Fibroblast of peridontal ligament (primary cell): Measurements from ENCODE around the gene THYN1.
A peak's percentile ranks its signal among the peaks of the same experiment; 100 is the strongest.

ENCODE experiments used
- DNase-seq: peaks from one replicate; pipeline ENCODE4 v3.0.0-alpha.2; 2010; ENCODE audit errors: extremely low read depth

Gene THYN1

GRCh38 chr11:134248910-134249480 lies 4.2 kb downstream of the THYN1 start:
- peak; percentile 19 for DNase-seq

DNA sequence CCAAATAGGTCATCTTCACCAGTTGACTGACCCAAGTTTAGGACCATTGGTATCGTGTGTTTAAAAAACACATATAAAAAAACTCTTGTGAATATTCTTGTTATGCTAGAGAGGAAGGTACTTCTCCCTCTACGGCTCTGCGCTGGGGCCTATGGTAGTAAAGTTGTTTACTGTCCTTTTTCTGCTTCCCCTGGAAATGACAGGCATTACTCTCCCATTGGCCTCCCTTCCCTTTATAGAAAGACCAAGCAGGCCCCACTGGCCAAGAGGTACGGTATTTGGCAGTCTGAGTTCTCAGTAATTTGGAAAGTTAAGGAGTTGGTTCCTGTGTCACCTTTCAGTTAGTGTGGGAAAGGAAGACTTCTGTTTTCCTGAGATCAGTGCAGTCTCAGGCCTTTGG lies 6.5 kb downstream of the THYN1 start:
- DNase-seq, result no peak

- no peak for DNase-seq
Observed at GRCh38 chr11:134246100-134246499, 7.1 kb downstream of the THYN1 start.

- no peak for DNase-seq
Observed at GRCh38 chr11:134245434-134245833, 7.7 kb downstream of the THYN1 start.

GRCh38 chr11:134244593-134244992 lies 8.6 kb downstream of the THYN1 start:
- peak; percentile 21 for DNase-seq

DNA sequence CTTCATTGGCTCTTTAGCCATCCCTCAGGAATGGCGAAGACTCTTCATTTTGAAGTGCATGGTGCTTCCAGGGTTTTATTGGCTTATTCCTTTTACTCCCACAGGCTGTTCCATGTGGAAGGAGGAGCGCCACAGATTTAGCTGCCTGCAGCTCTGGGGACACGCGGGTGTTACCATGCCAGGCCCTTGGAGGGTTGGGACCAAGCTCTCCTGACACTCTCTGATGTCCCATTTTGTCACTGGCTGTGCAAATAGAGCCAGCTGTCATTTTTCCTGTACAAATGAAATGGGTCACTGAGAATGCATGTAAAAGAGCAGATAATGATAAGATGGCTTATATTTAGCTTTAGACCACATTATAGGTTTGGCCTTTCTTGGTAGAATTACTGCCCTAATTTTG lies 9.2 kb downstream of the THYN1 start:
- DNase-seq, result no peak

GRCh38 chr11:134242376-134242775 lies 10.8 kb downstream of the THYN1 start:
- no peak for DNase-seq

DNA sequence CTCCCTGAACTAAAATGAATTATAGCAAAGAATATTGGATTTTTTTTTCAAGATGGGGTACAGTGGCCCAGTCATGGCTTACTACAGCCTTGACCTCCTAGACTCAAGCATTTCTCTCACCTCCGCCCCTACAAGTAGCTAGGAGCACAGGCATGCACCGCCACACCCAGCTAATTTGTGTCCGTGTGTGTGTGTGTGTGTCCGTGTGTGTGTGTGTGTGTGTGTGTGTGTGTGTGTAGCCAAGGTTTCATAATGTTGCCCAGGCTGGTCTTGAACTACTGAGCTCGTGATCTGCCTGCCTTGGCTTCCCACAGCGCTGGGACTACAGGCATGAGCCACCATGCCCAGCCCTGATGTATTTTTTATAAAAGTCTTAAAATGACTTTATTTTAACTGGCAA lies 12.6 kb downstream of the THYN1 start:
- DNase-seq, result no peak

DNA sequence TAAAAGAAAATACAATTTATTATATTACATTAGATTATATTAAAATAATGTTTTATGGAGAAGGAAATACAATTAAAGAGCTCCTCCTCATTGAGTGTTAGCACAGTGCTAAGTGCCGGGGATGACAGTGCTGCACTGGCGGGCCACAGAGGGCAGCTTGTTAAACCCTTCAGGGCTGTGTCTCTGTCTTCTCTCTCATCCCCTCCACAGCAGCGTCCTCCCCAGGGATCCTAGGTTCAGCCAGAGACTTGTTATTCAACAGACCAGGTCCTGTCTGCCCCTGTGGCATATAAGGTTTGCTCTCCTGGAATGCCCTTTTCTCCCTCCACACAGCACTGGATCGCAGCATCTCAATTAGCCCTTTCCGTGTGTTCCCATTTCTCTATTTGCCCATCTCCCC lies 14.2 kb downstream of the THYN1 start:
- DNase-seq, result no peak

DNA sequence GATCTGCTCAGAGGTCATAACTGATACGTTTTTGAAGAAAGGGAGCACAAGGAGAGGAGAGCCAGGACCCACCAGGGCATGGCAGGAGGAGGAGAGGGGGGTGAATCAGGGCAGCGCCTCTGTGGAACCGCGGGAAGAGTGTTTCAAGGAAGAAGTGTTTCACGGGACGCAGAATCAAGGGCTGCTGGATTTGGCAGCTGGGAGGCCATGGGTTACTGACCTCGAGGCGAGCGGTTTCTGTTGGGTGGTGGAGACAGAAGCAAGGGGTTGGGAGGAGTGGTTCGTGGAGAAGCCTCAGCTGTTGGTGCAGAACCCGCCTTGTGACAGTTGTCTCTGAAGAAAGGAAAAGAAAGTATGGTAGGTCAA lies 15.6 kb downstream of the THYN1 start:
- no peak for DNase-seq

DNA sequence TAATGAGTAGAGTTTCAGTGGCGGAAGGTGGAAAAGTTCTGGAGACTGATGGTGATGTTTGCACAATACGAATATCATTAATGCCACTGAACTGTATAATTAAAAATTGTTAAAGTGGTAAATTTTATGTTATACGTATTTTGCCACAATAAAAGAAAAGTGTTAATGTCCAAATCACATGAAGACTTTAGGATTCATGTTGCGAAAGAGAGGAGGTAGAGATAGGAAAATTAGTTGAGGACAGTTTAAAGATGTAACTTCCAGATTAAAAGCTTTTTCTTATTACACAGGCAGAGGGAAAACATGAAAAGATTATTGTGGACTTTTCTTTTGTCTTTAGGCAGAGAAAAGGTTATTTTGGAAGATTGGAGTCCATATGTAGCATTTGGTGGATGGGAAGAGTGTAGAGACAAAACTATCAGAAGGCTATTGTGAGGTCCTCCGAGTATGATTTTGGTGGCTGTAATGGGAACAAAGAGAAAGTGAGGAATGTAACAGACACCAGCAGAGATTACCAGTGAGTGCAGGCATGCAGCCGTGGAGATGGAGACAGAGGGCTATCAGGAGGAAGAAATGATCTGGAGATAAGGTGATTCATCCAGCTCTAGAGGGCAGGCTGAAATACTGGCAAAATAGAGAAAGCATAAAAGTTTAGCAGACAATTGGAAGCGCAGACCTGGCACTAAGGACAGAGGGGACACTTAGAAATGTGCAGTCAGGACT lies 16.2 kb downstream of the THYN1 start:
- DNase-seq, result no peak

DNA sequence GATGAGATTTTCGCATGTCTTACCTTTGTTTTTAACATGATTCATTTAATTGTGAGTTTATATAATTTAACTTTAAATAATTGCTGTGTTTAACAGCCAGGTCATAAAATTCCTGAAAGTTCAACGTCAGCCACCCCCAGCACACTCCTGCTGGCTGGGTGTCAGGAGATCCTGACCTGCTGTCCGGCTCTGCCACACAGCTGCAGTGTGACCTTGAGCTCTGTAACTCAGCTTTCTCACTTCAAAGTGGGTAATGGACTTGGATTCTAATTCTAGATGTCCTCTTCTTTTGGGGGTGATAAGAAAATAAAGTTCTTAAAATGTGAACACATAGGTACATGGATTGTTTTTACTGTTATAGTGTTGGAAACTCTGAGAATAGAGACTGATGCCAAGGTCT lies 17.8 kb downstream of the THYN1 start:
- no peak for DNase-seq

GRCh38 chr11:134233729-134234179 lies 19.4 kb downstream of the THYN1 start:
- no peak for DNase-seq

DNA sequence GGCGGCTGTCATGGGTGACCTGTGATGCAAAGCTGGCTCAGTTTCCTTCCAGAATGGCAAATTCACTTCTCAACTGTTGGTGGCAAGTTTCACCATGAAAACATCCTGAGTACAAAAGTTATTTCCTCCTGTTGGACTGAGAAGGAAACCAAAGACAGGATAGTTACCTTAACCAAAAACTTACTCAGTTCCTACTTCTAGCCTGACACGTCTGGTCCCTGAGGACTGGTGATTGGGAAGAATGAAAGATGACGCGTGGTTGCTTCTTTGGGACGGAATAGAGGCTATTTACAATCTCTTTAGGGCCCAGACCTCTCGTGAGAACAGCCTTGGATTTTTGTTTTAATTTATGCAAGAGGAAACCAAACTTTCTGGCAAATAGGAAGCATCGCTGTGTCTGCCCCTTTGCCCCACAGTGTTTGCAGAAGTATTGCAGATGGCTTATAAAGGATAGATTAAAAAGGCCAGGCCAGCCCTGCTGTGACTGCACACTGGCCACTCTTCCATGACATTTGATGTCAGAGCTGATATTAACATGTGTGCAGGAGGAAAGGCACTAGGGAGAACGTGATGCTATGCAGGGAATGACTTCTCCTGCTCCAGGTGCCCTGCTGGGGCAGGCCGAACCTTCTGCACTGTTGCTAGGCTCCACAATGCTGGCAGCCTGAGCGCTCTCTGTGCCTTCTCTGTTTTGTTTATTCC lies 21.0 kb downstream of the THYN1 start:
- no peak for DNase-seq

DNA sequence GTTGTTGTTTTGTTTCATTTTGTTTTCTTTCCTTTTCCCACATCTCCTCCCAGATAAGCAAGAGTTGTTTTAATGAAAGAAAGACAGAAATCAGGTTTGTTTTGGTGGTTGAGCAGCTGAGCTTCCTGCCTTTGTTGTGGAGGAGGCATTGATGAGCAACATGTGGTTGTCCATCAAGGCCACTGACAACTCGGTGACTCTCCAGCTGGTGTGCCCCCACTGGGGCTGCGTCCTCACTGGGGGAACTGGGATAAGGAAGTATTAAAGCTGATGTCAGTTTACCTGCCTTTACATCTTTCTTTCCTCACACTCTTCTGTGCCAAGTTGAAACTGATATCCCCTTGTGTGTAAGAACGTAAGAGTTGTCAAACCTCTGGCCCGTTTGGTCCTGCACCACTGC lies 22.8 kb downstream of the THYN1 start:
- DNase-seq, result no peak

DNA sequence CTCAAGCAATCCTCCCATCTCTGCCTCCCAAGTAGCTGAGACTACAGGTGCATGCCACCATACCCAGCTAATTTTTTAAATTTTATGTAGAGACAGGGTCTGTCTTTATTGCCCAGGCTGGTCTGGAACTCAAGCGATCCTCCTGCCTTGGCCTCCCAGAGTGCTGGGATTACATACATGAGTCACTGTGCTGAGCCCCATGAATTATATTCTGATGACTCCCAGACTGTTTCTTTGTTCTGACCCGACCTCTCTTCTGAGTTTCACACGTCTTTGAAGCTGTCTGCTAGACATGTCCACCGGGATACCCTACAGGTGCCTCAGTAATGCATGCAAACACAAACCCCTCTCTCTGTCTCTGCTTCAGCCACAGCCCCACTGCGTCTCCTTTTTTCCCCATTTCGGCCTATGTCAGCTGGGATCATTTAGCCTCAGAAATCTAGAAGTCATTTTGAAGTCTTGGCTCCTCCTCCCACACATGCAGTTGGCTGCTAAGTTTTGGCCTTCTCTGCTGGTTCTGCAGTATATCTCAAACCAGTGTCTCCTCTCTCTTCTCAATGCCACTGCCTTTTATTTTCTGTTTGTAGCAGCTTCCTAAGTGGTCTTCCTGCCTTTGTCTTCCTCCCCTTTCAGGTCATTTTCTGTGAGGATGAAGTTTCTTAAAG lies 23.9 kb downstream of the THYN1 start:
- DNase-seq, result peak; percentile 24

DNA sequence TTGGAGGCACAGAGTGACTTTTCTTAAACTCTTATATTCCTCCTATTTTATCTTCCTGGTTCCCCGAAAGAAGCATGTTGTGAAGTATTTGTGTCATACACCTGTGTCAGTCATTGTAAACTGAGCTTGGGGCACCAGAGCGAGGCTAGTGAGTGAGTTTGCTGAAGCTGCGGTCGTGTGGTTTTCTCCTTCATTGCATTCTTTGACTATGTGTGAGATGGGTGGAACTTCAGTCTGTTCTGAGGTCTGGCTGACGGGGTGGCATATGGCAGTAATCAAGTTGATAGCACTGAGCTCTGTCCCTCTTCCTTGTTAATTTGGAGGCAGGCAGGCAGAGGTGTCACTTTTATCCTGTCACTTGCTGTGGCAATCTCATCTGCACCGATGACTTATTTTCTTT lies 24.5 kb downstream of the THYN1 start:
- DNase-seq, result peak; percentile 65

DNA sequence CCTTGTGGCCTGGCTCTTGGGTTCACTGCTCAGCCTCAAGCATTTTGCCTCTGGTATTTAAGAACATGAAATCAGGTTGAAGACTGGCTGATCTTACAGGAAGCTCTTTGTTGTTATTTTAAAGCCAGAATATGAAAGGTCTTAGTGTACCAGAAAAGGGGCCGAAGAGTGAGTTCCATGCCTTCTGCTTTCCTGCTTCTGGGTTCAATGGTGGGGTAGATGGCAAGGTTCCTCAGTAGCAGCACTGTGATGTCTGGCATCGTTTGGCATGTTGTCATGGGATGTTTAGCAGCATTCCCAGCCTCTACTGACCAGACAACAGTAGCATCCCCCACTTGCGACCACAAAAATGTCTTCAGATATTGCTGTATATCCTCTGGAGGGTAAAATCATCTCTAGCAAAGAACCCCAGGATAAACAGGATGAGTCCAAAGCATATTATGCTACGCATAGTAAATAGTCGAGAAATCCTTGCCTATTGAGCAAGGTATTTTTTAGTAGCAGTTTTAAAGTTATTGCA lies 26.3 kb downstream of the THYN1 start:
- no peak for DNase-seq

GRCh38 chr11:134224710-134225664 lies 28.2 kb downstream of the THYN1 start:
- DNase-seq, result no peak

DNA sequence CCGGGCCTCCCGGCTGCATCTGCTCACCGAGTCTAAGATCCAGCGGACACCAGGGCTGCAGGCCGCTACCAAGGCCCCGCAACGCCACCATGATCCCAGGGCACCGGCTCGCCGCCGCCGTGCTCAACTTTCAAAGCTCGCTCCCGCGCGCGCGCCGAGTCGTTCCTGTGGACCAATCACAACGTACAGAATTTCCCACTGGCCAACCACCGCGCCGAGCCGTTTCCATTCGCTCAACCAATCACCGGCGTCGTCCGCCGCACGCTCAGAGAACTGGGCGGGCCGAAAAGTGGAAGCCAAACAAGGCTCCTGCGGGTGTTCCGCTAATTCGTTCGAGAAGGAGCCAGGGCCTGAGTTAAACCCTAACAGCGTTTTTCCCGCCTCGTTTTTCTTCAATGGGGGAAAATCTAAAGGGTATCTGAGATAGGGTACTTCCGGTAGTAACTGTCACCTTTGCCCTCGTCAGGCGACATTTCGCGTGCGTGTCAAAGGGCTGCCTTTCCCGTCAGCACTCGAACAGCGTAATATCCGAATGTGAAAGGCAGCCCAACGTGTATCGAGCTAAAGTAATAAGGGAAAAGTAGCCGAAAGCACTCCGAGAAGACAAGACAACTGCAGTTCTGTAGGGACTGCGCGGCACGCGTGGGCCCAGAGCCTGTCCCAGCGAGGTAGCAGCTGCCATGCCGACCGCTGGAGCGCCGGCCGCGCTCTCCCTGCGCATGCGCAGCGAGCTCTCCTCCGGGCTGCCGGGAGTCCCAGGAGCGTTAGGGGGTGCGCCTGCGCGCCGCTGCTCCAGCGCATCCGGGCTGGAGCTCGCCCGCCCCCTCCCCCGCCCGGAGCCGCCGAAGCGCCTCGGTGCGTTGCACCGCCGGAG lies 29.1 kb downstream of the THYN1 start, which contains the start of the genes NCAPD3 and VPS26B:
TSS of gene NCAPD3 (minus strand) at position 132 of the 874 bp plus-strand sequence. CDS start at position 91, 41 bp downstream.
TSS of gene VPS26B (plus strand) at position 836 of the 874 bp plus-strand sequence. CDS start 452 bp downstream, outside the sequence.
- DNase-seq, result peak; percentile 94
